H9 (cell line): Measurements from ENCODE around the gene TXNRD1. TPM values are rescaled to one million over a fixed set of nuclear protein-coding genes. Genes with fewer than 3 reads are reported as not detected.

Source experiments
- DNase-seq: peaks from one replicate; pipeline ENCODE4 v3.0.0-alpha.2; 2017
- H2AFZ ChIP-seq: one replicate; pipeline ENCODE4 v1.6.1; 2013; ENCODE audit warnings: mild to moderate bottlenecking, low read length, control low read depth, moderate library complexity
- H2AK5ac ChIP-seq: 2 replicates; pipeline ENCODE4 v1.6.1; 2013; ENCODE audit warnings: low read length, control low read depth, mixed read lengths; ENCODE audit not compliant: insufficient read length
- H2BK120ac ChIP-seq: one replicate; pipeline ENCODE4 v1.6.1; 2013; ENCODE audit warnings: low read depth, mild to moderate bottlenecking, low read length, control low read depth, inconsistent platforms; ENCODE audit not compliant: poor library complexity, severe bottlenecking
- H2BK12ac ChIP-seq: 2 replicates; pipeline ENCODE4 v1.6.1; 2013; ENCODE audit warnings: low read length, control low read depth, mixed read lengths, low read depth; ENCODE audit not compliant: insufficient read length
- H2BK15ac ChIP-seq: 2 replicates; pipeline ENCODE4 v1.6.1; 2013; ENCODE audit warnings: low read depth, low read length, control low read depth
- H2BK20ac ChIP-seq: one replicate; pipeline ENCODE4 v1.6.1; 2013; ENCODE audit warnings: low read depth, mild to moderate bottlenecking, low read length, control low read depth, inconsistent platforms; ENCODE audit not compliant: poor library complexity, severe bottlenecking
- H2BK5ac ChIP-seq: 2 replicates; pipeline ENCODE4 v1.6.1; 2013; ENCODE audit warnings: low read length, control low read depth, mixed read lengths; ENCODE audit not compliant: insufficient read length
- H3K14ac ChIP-seq: 2 replicates; pipeline ENCODE4 v1.6.1; 2013; ENCODE audit warnings: low read length, control low read depth; ENCODE audit not compliant: insufficient read depth
- H3K18ac ChIP-seq: 2 replicates; pipeline ENCODE4 v1.6.1; 2013; ENCODE audit warnings: low read depth, mild to moderate bottlenecking, mixed read lengths, low read length, control low read depth; ENCODE audit not compliant: insufficient read length
- H3K23ac ChIP-seq: 2 replicates; pipeline ENCODE4 v1.6.1; 2013; ENCODE audit warnings: low read length, control low read depth, mixed read lengths, low read depth; ENCODE audit not compliant: insufficient read length
- H3K23me2 ChIP-seq: 2 replicates; pipeline ENCODE4 v1.6.1; 2013; ENCODE audit warnings: low read depth, mild to moderate bottlenecking, mixed read lengths, low read length, control low read depth; ENCODE audit not compliant: insufficient read length, poor library complexity, severe bottlenecking
- H3K27ac ChIP-seq: 2 replicates; pipeline ENCODE4 v1.5.1; 2013; ENCODE audit warnings: low read length, control low read depth, mixed read lengths, low read depth; ENCODE audit not compliant: insufficient read length
- H3K27me3 ChIP-seq: 2 replicates; pipeline ENCODE4 v1.6.1; 2013; ENCODE audit warnings: low read length, control low read depth, inconsistent platforms; ENCODE audit not compliant: insufficient read depth
- H3K4ac ChIP-seq: 2 replicates; pipeline ENCODE4 v1.6.1; 2013; ENCODE audit warnings: low read depth, mild to moderate bottlenecking, control low read depth, inconsistent platforms, low read length, moderate library complexity
- H3K4me1 ChIP-seq: 2 replicates; pipeline ENCODE4 v1.6.1; 2013; ENCODE audit warnings: low read length, control low read depth, inconsistent platforms; ENCODE audit not compliant: insufficient read depth
- H3K4me2 ChIP-seq: 2 replicates; pipeline ENCODE4 v1.6.1; 2013; ENCODE audit warnings: low read length, control low read depth, mixed read lengths; ENCODE audit not compliant: insufficient read length, insufficient read depth
- H3K56ac ChIP-seq: 2 replicates; pipeline ENCODE4 v1.6.1; 2013; ENCODE audit warnings: low read depth, mild to moderate bottlenecking, mixed read lengths, low read length, control low read depth; ENCODE audit not compliant: insufficient read length
- H3K79me1 ChIP-seq: 2 replicates; pipeline ENCODE4 v1.6.1; 2013; ENCODE audit warnings: low read depth, mild to moderate bottlenecking, moderate library complexity, low read length, control low read depth, inconsistent platforms; ENCODE audit not compliant: insufficient read depth, poor library complexity, severe bottlenecking
- H3K79me2 ChIP-seq: 2 replicates; pipeline ENCODE4 v1.6.1; 2013; ENCODE audit warnings: low read length, control low read depth, inconsistent platforms; ENCODE audit not compliant: insufficient read depth
- H3K9ac ChIP-seq: 2 replicates; pipeline ENCODE4 v1.6.1; 2013; ENCODE audit warnings: low read length, control low read depth, mixed read lengths; ENCODE audit not compliant: insufficient read length; ENCODE audit errors: extremely low read depth
- H3K9me3 ChIP-seq: one replicate; pipeline ENCODE4 v1.6.1; 2013; ENCODE audit warnings: low read depth, low read length, inconsistent platforms; ENCODE audit not compliant: control insufficient read depth
- H3T11ph ChIP-seq: one replicate; pipeline ENCODE4 v1.6.1; 2013; ENCODE audit warnings: mild to moderate bottlenecking, low read length, control low read depth, inconsistent platforms
- H4K20me1 ChIP-seq: one replicate; pipeline ENCODE4 v1.6.1; 2013; ENCODE audit not compliant: control insufficient read depth, insufficient read length, insufficient read depth
- H4K5ac ChIP-seq: 2 replicates; pipeline ENCODE4 v1.6.1; 2013; ENCODE audit warnings: low read depth, mild to moderate bottlenecking, mixed read lengths, low read length, control low read depth; ENCODE audit not compliant: insufficient read length
- H4K8ac ChIP-seq: replicated peaks from 2 replicates; pipeline ENCODE4 v1.6.1; 2013; ENCODE audit warnings: low read length, control low read depth, mixed read lengths, low read depth; ENCODE audit not compliant: insufficient read length
- H4K91ac ChIP-seq: 2 replicates; pipeline ENCODE4 v1.6.1; 2013; ENCODE audit warnings: low read depth, mild to moderate bottlenecking, moderate library complexity, mixed read lengths, low read length, control low read depth; ENCODE audit not compliant: insufficient read length
- H3K27ac Mint-ChIP-seq, 3 experiments: 2 replicates in 2 of 3; 3 replicates in 1 of 3; pipeline ENCODE4 v1.8.0; 2020 to 2021; ENCODE audit warnings: mixed read lengths in 3 of 3, mild to moderate bottlenecking in 1 of 3, moderate library complexity in 1 of 3
- H3K27me3 Mint-ChIP-seq: 2 replicates; pipeline ENCODE4 v1.8.0; 2021; ENCODE audit warnings: low read depth, mild to moderate bottlenecking, moderate library complexity, mixed read lengths
- H3K36me3 Mint-ChIP-seq, 3 experiments: 2 replicates in 2 of 3; 3 replicates in 1 of 3; pipeline ENCODE4 v1.8.0; 2020 to 2021; ENCODE audit warnings: low read depth in 3 of 3, mixed read lengths in 3 of 3; ENCODE audit not compliant: insufficient read depth in 1 of 3
- H3K4me1 Mint-ChIP-seq, 2 experiments: 2 replicates each; pipeline ENCODE4 v1.8.0; 2020; ENCODE audit warnings: mixed read lengths in 2 of 2
- H3K4me3 Mint-ChIP-seq, 2 experiments: 2 replicates in 1 of 2; 3 replicates in 1 of 2; pipeline ENCODE4 v1.8.0; 2020 to 2021; ENCODE audit warnings: mild to moderate bottlenecking in 2 of 2, mixed read lengths in 2 of 2, moderate library complexity in 1 of 2
- H3K9me3 Mint-ChIP-seq, 2 experiments: 2 replicates in 1 of 2; 3 replicates in 1 of 2; pipeline ENCODE4 v1.8.0; 2020; ENCODE audit warnings: mild to moderate bottlenecking in 2 of 2, mixed read lengths in 2 of 2, moderate library complexity in 1 of 2
- WGBS: extraction: QIAGEN DNeasy Blood & Tissue Kit; methylation state at CpG from one replicate; pipeline ENCODE4 v1.1.7; 2013; ENCODE audit warnings: missing lambda C conversion rate, low lambda C conversion rate, mixed read lengths; ENCODE audit not compliant: insufficient read length; ENCODE audit errors: extremely low coverage; 5-methylcytosine and 5-hydroxymethylcytosine counted together
- total RNA-seq: library from RNA; stranded (reverse); gene quantifications from 2 replicates; pipeline ENCODE4 v1.2.1, GENCODE V29; 2021
- TF ChIP-seq, protein P1 (sequence below): fragments of 200-600 bp; sonication (generic); conservative IDR thresholded peaks from 3 replicates; pipeline ENCODE4 v1.8.0; 2021; ENCODE audit warnings: antibody characterized with exemption, mild to moderate bottlenecking

TXNRD1 gene
- total RNA-seq, 1 experiment from 2014 or later, result 100 TPM

DNA sequence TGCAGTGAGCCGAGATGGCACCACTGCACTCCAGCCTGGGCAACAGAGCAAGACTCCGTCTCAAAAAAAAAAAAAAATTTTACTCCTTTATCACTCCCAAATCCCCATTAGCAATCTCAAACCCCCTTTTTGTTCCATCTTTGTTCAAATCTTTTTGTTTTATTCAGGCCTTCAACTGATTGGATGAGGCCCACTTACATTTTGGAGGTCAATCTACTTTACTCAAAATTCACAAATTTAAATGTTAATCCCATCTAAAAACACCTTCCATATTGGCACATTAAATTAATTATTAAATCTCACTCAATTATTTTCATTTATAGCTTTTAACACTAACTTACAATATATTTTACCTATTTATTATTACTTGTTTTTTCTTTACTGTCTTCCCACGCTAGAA is 27.0 kb upstream of the TXNRD1 start:
- no peak overlapping the region for H2BK120ac ChIP-seq
- H2BK20ac ChIP-seq, result no peak overlapping the region
- Mint-ChIP-seq H3K9me3 (peaks cover 14 to 15% of the 10 kb centered on the region in 2 experiments; a peak in 4 of 5 replicates), H3K27me3 (no peaks in the 10 kb centered on the region; the same call in 1 of the 2 replicates), H3K27ac (no peak overlapping the region), H3K4me1 (no peaks in the 10 kb centered on the region), H3K36me3 (peaks cover 2 to 18% (median 10%) of the 10 kb centered on the region in 3 experiments; a peak in 4 of 7 replicates), H3K4me3 (no peak overlapping the region)
- 100% methylated on average over 1 of the region's 3 CpGs for WGBS
- H4K20me1 ChIP-seq, result no peaks in the 10 kb centered on the region
- no peak overlapping the region for H3K9ac ChIP-seq
- no peak overlapping the region for H2AFZ ChIP-seq
- no peaks in the 10 kb centered on the region for H3K4me1 ChIP-seq
- no peak overlapping the region for H3K56ac ChIP-seq
- no peak overlapping the region for H3K27ac ChIP-seq
- no peak overlapping the region for H2AK5ac ChIP-seq
- no peaks in the 10 kb centered on the region for H3K27me3 ChIP-seq
- H3K79me1 ChIP-seq, result no peaks in the 10 kb centered on the region
- no peak for DNase-seq
- H2BK5ac ChIP-seq, result no peak overlapping the region
- no peaks in the 10 kb centered on the region for H3K79me2 ChIP-seq
- TF ChIP-seq, protein P1, sequence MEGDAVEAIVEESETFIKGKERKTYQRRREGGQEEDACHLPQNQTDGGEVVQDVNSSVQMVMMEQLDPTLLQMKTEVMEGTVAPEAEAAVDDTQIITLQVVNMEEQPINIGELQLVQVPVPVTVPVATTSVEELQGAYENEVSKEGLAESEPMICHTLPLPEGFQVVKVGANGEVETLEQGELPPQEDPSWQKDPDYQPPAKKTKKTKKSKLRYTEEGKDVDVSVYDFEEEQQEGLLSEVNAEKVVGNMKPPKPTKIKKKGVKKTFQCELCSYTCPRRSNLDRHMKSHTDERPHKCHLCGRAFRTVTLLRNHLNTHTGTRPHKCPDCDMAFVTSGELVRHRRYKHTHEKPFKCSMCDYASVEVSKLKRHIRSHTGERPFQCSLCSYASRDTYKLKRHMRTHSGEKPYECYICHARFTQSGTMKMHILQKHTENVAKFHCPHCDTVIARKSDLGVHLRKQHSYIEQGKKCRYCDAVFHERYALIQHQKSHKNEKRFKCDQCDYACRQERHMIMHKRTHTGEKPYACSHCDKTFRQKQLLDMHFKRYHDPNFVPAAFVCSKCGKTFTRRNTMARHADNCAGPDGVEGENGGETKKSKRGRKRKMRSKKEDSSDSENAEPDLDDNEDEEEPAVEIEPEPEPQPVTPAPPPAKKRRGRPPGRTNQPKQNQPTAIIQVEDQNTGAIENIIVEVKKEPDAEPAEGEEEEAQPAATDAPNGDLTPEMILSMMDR, result no peak
- H4K5ac ChIP-seq, result no peak overlapping the region
- H2BK12ac ChIP-seq, result no peak overlapping the region
- H3K23ac ChIP-seq, result no peak overlapping the region
- H3K18ac ChIP-seq, result no peak overlapping the region
- H4K91ac ChIP-seq, result no peak overlapping the region
- no peak overlapping the region for H3K14ac ChIP-seq
- H2BK15ac ChIP-seq, result no peak overlapping the region
- no peak overlapping the region for H3K4me2 ChIP-seq
- no peak overlapping the region for H3T11ph ChIP-seq
- H4K8ac ChIP-seq, result no peak overlapping the region
- H3K23me2 ChIP-seq, result no peaks in the 10 kb centered on the region
- no peaks in the 10 kb centered on the region for H3K9me3 ChIP-seq
- no peak overlapping the region for H3K4ac ChIP-seq
